GM13977 (cell line): ENCODE measurements around the gene CCDC68.

Experiments used
- DNase-seq: peaks from one replicate; pipeline ENCODE4 v3.0.0; 2012; ENCODE audit warnings: low spot score
- in situ Hi-C: fragments of 300-500 bp; cut with MboI; formaldehyde crosslinking; loops from one replicate; pipeline ENCODE4 v1.12.0; 2022; ENCODE audit warnings: low sequenced_read_pairs, low pct_unique_long_range_greater_than_20kb, mixed read lengths, inconsistent platforms; ENCODE audit not compliant: unreplicated experiment
- TF ChIP-seq, protein P1 (sequence below): IDR thresholded peaks from 2 replicates; pipeline ENCODE4 v1.5.1; 2012; ENCODE audit warnings: mild to moderate bottlenecking, control low read depth; ENCODE audit not compliant: insufficient read depth; ENCODE audit errors: extremely low read depth, missing control alignments

The CCDC68 gene

DNA sequence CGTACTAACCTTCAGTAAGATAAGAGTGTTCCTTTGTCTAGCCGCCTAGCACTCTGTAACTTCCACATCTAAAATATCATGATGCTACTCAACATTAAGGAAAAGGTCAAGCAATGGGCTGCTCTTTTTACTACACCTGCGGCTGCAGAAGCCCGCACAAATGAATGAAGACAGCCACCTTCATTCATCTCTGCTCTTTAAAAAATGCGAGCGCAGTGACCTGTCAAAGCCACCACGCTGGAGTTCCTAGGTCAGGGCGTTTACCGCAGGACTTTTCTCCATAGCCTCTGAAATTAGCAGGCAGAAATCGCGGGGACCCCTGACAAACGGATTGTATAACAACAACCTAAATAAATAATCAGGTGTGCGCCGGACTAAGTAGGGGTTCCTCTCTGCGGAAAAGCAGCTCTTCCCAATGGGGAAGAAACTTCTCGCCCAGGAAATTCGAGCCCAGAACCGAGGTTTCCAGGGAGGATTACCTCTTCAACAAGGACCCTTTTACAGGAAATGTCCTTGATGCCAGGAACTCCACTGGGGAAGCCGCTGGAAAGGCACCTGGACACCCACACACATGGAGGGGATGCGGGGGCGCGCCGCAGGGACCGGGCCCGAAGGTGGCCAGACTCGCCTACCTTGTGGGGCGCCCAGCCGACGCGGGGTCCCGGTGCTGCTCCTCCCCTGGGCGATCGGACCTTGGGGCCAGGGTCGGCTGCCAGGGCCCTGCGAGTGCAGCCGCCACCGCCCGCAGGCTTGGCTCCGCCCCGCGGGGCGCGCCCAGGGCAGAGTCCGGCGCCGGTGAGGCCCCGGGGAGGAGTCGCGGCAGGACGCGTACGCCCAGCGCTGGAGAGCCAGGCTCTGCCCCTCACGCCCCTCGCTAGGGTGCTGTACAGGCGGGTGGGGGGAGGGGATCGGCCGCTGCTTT is at the start of gene CCDC68:
Gene CCDC68, minus strand, starts transcription at position 758 of the 922 bp plus-strand sequence. CDS start 16,670 bp downstream, outside the sequence.
- DNase-seq: no peak
- in situ Hi-C loops: no loop called here
- TF ChIP-seq, protein P1, sequence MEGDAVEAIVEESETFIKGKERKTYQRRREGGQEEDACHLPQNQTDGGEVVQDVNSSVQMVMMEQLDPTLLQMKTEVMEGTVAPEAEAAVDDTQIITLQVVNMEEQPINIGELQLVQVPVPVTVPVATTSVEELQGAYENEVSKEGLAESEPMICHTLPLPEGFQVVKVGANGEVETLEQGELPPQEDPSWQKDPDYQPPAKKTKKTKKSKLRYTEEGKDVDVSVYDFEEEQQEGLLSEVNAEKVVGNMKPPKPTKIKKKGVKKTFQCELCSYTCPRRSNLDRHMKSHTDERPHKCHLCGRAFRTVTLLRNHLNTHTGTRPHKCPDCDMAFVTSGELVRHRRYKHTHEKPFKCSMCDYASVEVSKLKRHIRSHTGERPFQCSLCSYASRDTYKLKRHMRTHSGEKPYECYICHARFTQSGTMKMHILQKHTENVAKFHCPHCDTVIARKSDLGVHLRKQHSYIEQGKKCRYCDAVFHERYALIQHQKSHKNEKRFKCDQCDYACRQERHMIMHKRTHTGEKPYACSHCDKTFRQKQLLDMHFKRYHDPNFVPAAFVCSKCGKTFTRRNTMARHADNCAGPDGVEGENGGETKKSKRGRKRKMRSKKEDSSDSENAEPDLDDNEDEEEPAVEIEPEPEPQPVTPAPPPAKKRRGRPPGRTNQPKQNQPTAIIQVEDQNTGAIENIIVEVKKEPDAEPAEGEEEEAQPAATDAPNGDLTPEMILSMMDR: no peak

GRCh38 chr18:55007602-55008001 is 48.3 kb upstream of the CCDC68 start:
- in situ Hi-C loops: no loop called here
- DNase-seq: no peak
- TF ChIP-seq, protein P1: no peak

DNA sequence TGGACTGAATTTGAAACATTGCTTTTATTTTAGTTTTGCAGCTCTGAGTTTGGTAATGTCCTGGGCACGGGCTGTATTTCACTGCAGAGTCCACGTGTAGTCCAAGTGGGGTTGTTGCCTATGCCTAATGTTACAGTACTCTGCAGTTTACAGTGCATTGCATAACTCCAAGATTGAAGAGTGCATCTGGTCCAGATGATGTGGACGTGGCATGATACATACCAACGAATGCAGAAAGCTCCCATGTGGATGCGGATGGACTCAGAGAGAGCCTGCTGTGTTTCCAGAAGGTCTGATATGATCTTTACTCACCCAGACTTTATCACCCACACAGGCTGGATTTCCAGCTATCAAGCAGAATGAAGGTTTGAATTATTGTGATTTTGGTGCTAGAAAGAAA is 44.4 kb upstream of the CCDC68 start:
- no peak for DNase-seq
- in situ Hi-C loops: no loop called here
- TF ChIP-seq, protein P1: no peak

GRCh38 chr18:55002261-55002660 is 43.0 kb upstream of the CCDC68 start:
- no peak for DNase-seq
- in situ Hi-C loops: no loop called here
- TF ChIP-seq, protein P1: no peak

GRCh38 chr18:55001394-55002024 is 42.2 kb upstream of the CCDC68 start:
- in situ Hi-C loops: no loop called here
- TF ChIP-seq, protein P1: no peak
- no peak for DNase-seq

GRCh38 chr18:55000529-55000928 is 41.3 kb upstream of the CCDC68 start:
- in situ Hi-C loops: no loop called here
- no peak for DNase-seq
- TF ChIP-seq, protein P1: no peak
